ENCODE measurements around the gene TNFSF13.

The TNFSF13 gene

GRCh38 chr17:7552621-7553051, 5.9 kb upstream of the TNFSF13 start:
- no peaks in the 10 kb centered on the region for H3F3A ChIP-seq (ENCODE audit: insufficient read depth)
- no peak overlapping the region for H3K9ac ChIP-seq (ENCODE audit: low read length)
- no peak overlapping the region for H3K4me3 ChIP-seq (ENCODE audit: insufficient read depth, low read length, poor library complexity, severe bottlenecking)
- H4K20me1 ChIP-seq (ENCODE audit: low read depth, low read length): no peaks in the 10 kb centered on the region
- H3K79me2 ChIP-seq (ENCODE audit: insufficient read depth, low read length): no peaks in the 10 kb centered on the region
- no peak overlapping the region for H3K4me2 ChIP-seq (ENCODE audit: low read depth, low read length, poor library complexity, severe bottlenecking)
- H3K9me2 ChIP-seq (replicated peaks; ENCODE audit: insufficient read depth, low read length): no peaks in the 10 kb centered on the region
- H2AFZ ChIP-seq (ENCODE audit: low read depth, low read length, severe bottlenecking): no peak overlapping the region
- no peak overlapping the region for H3K27ac ChIP-seq (ENCODE audit: low read depth, low read length)
- H3K36me3 ChIP-seq (ENCODE audit: low read length): no peaks in the 10 kb centered on the region
- H3K27me3 ChIP-seq (ENCODE audit: low read length): no peaks in the 10 kb centered on the region
- TF ChIP-seq CTCF (IDR thresholded peaks at IDR 0.05; ENCODE audit: insufficient read depth, low read length, poor library complexity, severe bottlenecking): no peak
- no peak for TF ChIP-seq EZH2phosphoT487 (conservative IDR thresholded peaks at IDR 0.05; ENCODE audit: low read length)
- no peaks in the 10 kb centered on the region for H3K9me3 ChIP-seq (ENCODE audit: insufficient read depth, low read length)

GRCh38 chr17:7553356-7553755, 5.2 kb upstream of the TNFSF13 start:
- H3K4me2 ChIP-seq (ENCODE audit: low read depth, low read length, poor library complexity, severe bottlenecking): no peak overlapping the region
- no peaks in the 10 kb centered on the region for H3F3A ChIP-seq (ENCODE audit: insufficient read depth)
- H3K79me2 ChIP-seq (ENCODE audit: insufficient read depth, low read length): no peaks in the 10 kb centered on the region
- H4K20me1 ChIP-seq (ENCODE audit: low read depth, low read length): no peaks in the 10 kb centered on the region
- H3K9me2 ChIP-seq (replicated peaks; ENCODE audit: insufficient read depth, low read length): no peaks in the 10 kb centered on the region
- H3K9me3 ChIP-seq (ENCODE audit: insufficient read depth, low read length): no peaks in the 10 kb centered on the region
- H3K36me3 ChIP-seq (ENCODE audit: low read length): no peaks in the 10 kb centered on the region
- no peak for TF ChIP-seq CTCF (IDR thresholded peaks at IDR 0.05; ENCODE audit: insufficient read depth, low read length, poor library complexity, severe bottlenecking)
- H2AFZ ChIP-seq (ENCODE audit: low read depth, low read length, severe bottlenecking): no peak overlapping the region
- H3K4me3 ChIP-seq (ENCODE audit: insufficient read depth, low read length, poor library complexity, severe bottlenecking): no peak overlapping the region
- no peak overlapping the region for H3K27ac ChIP-seq (ENCODE audit: low read depth, low read length)
- H3K27me3 ChIP-seq (ENCODE audit: low read length): no peaks in the 10 kb centered on the region
- no peak overlapping the region for H3K9ac ChIP-seq (ENCODE audit: low read length)

- H3K4me3 ChIP-seq (ENCODE audit: insufficient read depth, low read length, poor library complexity, severe bottlenecking): no peak overlapping the region
- no peaks in the 10 kb centered on the region for H3K36me3 ChIP-seq (ENCODE audit: low read length)
- H3K27ac ChIP-seq (ENCODE audit: low read depth, low read length): no peak overlapping the region
- H2AFZ ChIP-seq (ENCODE audit: low read depth, low read length, severe bottlenecking): no peak overlapping the region
- H3K9ac ChIP-seq (ENCODE audit: low read length): no peak overlapping the region
- H3F3A ChIP-seq (ENCODE audit: insufficient read depth): no peaks in the 10 kb centered on the region
- no peaks in the 10 kb centered on the region for H4K20me1 ChIP-seq (ENCODE audit: low read depth, low read length)
- no peaks in the 10 kb centered on the region for H3K9me2 ChIP-seq (replicated peaks; ENCODE audit: insufficient read depth, low read length)
- TF ChIP-seq CTCF (IDR thresholded peaks at IDR 0.05; ENCODE audit: insufficient read depth, low read length, poor library complexity, severe bottlenecking) (no peak), EZH2phosphoT487 (conservative IDR thresholded peaks at IDR 0.05; ENCODE audit: low read length) (no peak)
- H3K27me3 ChIP-seq (ENCODE audit: low read length): no peaks in the 10 kb centered on the region
- no peaks in the 10 kb centered on the region for H3K9me3 ChIP-seq (ENCODE audit: insufficient read depth, low read length)
- no peaks in the 10 kb centered on the region for H3K79me2 ChIP-seq (ENCODE audit: insufficient read depth, low read length)
- no peak overlapping the region for H3K4me2 ChIP-seq (ENCODE audit: low read depth, low read length, poor library complexity, severe bottlenecking)
Observed at GRCh38 chr17:7555320-7555948, 3.1 kb upstream of the TNFSF13 start.
